Activated CD8-positive, alpha-beta memory T cell treated with anti-CD3 and anti-CD28 coated beads for 1 hour (primary cell): Measurements from ENCODE around the gene VWC2.

ENCODE experiments used
- DNase-seq, 2 donors: peaks; one replicate each; pipeline ENCODE4 v3.0.0-alpha.2; 2020; ENCODE audit warnings: low read depth in 1 of 2; ENCODE audit errors: extremely low read depth in 1 of 2

The VWC2 gene

DNA sequence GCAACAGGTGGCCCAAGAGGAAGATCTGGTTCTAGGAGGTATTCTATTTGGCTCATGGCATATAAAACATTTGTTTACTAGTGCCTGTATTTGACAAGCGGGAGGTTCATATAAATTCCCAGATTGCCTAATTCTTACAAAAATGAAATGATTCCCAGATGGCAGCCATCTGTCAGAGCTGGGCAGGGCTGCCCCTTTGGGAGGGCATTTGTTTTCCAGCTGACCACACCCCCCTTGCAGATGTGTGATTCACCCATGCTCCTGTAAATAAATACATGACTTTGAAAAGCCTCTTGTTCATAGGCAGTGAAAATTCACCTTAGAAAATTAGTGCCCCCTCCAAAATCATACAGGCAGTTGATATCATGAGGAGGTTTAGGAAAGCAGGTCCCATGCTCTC lies 8.6 kb downstream of the VWC2 start:
- DNase-seq = no peak

DNA sequence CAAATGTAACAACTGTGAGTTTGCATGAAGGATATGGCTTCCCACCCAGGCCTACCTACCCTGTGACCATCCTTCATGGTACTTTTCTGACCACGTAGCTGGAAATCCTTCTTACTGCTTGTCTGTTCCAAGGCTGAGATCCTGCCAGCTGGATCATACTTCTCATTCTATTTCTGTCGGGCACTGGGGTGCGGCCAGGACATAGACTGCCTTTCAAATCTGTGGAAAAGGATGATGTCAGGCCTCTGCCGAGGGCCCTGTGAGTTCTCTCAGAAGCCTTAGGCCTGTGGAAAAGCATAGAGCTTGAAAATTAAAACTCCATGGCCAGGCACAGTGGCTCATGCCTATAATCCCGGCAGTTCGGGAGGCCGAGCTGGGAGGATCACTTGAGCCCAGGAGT lies 10.0 kb downstream of the VWC2 start:
- DNase-seq = no peak

DNA sequence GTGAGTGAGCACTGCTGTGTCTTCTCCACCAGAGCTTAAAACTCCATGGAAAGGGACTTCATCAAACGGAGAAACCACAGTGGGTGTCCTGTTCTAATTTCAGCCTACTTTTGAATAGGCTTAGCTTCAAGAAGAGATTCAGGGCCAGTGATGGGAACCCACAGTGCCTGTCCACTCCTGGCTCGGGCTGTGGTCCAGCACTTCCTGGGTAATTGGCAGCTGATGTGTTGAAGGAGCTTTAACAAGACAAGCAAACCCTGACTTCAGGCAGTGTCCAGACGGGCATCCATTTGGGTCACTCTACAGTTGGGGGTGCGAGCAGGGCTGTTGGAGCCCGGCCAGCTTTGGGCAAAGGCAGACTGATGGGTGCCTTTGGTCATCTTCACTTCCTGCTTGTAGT lies 14.5 kb downstream of the VWC2 start:
- DNase-seq = no peak

DNA sequence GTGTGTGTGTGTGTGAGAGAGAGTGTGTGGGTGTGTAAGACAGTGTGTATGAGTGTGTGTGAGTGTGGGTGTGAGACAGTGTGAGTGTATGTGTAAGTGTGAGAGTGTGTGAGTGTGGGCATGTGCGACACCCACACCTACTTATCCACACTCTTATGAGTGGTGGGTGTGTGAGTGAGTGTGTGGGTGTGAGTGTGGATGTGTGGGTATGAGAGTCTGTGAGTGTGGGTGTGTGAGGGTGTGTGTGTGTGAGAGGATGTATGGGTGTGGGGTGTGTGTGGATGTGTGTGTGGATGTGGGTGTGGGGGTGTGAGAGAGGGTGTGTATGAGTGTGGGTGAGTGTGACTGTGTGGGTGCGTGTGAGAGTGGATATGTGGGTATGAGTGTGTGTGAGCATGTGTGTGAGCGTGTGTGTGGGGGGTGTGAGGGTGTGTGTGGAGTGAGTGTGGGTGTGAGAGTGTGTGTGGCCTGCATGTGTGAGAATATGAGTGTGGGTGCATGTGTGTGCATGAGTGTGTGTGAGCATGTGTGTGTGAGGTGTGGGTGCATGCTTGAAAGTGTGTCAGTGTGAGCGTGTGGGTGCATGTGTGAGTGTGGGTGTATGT lies 15.1 kb downstream of the VWC2 start:
- DNase-seq = no peak

DNA sequence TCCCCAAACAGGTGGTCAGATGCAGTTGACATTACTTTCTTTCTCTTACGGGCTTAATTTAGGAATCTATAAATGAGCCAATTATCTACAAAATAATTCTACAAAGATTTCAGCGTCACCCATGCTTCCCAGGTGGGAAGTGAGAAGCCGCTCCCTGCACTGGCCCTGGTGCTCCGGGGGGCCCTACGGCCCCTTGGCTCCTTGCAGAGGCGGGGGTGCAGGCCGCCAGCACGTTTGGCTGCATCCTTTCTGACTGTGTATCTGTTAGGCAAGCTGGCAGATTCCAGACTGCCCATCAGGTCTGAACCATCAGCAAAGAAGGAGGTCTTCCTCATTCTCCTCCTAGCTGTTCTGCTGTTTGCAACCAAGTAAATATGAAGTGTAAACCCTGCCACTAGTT lies 16.3 kb downstream of the VWC2 start:
- DNase-seq = no peak

DNA sequence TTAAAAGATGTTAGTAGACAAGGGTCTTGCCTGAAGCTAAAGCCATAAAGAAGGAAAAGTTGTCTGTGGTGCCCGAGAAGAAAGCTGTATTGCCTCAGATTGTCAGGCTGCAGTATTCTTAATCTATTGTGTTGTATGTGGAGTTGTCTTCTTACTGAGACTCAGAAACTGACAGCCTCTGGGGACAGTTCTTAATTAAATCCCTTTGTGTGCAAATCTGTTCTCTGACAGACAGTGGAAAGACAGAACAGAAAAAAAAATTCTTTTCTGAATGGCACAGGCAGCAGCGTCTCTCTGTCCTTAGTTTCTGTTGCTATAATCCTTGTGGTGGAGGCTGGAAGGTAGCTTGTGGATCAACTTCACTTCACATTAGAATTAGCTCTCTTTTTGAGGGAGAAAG lies 16.8 kb downstream of the VWC2 start:
- DNase-seq = no peak

DNA sequence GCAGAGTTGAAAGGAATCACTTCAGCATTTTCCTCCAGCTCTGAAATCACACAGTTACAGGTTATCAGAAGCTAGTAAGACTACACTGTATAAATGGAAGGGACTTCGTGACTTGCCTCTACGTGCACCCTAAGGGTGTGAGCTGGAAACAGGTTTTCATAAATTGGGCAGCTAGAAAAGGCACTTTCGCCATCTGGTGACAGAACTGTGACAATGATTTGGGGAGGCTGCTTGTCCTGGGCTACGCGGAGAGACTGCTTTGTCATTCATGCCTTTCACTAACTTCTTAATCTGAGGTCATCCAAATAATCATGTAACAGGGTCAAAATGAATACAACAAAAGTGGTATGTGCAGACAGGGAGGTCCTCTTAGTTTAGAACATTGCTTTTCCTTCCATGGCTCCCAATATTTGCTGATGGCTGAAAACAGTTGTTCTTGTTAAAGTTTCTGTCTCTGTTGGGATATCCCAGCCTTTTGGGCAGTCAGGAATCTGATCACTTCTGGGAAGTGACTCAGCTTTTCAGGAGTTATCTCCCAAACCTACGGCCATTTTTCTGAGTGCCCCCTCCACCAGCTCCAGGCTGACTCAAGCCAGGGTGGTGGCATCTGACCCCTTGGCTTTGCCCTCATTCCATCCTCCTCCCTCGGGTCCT lies 17.8 kb downstream of the VWC2 start:
- DNase-seq = no peak

DNA sequence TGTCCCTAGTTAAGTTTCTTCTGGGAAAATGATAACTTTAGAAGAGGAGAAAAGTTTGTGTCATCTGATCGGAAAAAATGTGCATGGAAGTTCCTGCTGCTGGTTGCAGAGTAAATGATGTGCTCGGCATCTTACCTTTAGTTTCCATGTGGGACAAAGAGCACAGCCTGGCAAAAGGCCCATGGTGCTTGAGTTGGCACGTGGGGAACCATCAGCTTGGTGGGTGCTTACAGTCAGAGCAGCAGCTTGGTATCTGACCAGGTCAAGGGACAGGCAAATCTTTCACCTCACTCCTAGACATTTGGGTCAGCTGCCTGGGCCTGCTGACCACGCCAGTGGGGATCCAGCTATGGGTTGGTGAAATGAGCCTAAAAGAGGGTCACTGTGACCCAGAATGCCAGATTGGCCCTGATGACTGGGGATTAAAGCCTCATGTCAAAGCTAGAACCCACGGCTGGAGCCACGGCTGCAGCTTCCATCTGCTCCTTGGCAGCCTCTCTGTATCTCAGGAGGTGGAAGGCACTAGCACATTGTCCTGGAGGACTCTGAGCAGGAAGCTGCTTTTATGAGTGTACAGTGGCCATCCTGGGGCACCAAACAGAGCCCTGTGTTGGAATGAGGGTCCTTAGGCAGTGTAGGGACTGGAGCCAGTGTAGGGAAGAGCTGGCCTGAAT lies 24.7 kb downstream of the VWC2 start:
- no peak for DNase-seq

DNA sequence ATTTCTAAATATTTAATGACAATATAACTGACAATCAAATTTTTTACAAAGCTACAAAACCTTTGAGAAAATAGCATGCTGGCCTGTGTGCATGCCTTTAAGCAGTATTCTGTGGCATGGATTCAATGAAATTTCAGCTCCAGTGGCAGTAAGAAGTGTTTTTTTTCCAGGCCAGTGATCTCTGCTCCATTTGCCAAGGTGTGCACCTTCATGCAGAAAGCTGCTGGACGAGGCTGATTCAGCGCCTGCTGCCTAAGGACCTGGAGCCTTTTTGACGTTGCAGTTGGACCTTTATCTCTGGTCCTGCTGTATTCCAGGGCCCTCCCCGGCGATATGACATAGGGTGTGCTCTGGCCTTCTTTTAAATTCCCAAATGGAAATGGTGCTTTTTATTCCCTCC lies 26.6 kb downstream of the VWC2 start:
- no peak for DNase-seq

DNA sequence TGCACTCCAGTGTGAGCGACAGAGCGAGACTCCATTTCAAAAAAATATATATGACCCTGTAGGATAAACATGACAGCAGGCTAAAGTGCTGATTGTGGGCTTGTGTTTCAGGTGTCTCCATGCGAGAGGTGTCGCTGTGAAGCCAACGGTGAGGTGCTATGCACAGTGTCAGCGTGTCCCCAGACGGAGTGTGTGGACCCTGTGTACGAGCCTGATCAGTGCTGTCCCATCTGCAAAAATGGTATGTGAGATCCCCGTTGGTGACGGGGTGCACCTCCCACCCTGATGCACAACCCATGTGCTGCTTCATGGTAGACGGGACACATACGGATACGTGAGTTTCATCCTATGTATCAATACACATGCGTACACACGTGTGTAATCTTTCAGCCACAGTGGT lies 29.2 kb downstream of the VWC2 start:
- no peak for DNase-seq

DNA sequence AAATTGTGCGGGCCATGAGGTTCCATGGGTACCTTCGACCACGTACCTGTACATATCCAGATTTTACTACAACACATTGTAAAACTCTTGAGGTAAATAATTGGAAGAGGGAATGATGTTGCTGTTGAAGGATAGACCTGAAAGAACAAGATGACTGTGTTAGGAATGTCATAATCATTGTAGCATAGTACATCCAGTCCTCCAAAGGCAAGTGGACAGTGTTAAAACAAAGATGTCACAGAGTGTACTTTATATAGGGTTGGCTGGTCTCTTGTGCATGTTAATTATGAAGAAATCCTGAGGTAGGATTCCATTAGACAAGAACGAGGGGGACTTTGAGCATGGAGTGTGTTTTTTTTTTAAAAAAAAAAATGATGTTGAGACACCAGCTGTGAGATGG lies 30.4 kb downstream of the VWC2 start:
- DNase-seq = no peak

DNA sequence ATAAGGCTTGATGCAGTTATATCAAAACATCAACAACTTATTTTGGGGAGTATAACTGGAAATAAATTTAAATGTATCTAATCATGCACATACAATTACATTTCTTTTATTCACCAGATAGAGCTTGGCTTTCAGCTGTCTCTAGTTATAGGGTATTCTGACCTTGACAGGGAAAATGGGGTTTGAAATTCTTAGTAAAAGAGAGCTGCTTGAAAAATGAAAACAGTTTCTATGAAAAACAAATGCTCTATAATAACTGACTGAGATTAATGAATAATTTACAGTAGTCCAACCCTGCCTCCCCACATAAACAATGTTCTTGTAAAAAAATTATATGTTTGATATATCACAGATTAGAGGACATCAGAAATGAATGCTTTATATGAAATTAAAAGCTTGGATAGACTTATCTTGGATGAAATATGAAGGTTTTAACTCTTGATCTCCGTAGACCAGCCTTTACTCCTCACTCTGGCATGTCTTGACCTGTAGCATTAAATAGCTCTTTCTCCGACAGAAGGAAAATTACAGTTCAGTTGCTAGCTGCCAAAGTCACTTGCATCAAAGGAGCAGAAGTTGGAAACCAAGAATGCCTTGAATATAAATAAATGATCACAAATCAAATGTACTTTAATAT lies 32.1 kb downstream of the VWC2 start:
- no peak for DNase-seq

DNA sequence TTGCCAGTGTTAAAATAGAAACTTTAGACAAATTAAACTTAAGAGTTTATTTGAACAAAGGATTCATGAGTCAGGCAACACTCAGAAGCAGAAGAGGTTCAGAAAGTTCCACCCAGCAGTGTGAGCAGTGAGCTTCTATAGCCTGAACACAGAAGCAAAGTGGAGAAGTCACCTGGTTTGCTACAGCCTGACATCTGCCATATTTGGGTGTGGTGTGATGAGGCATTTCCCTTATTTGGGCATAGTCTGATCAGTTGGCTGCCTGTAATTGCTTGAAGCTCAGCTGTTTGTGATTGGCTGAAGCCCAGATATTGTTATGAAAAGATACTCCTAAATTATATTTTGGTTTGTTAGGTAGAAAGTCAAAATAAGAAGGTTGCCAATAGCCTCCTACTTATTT lies 39.1 kb downstream of the VWC2 start:
- no peak for DNase-seq

DNA sequence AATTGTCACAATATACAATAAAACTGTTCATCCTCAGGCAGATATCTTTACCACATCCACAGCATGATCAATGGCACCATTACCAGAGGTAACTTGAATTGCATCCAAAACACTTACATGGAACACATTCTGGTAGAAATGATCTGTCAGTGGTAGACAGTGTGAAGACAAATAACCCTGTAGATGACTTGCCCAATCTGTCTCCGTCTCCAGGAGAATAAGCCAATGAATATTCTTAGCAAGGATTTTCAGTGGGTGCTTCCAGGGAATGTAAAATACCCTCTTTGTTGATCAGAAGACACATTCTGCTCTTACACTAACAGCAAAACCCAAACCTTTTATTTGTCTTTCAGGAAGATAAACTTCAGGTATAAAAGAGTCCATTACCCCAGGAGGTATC lies 43.8 kb downstream of the VWC2 start:
- no peak for DNase-seq

DNA sequence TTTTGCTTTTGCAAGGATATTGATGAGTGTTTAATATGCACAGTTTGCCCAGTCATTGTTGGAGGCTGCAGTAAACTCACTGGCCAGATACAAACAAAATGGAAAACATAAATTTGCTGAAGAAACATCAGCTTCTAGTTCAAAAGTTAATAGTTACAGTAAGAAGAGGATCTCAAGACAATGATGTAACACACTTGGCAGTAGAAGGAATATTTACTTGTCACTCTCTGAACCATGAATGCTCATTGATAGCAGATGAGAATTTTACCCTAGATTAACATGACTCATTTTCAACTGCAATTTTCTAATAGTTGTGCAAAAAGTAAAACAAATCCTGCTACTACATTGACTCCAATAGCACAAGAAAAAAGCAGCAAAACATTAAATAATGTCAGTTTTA lies 47.7 kb downstream of the VWC2 start:
- no peak for DNase-seq

DNA sequence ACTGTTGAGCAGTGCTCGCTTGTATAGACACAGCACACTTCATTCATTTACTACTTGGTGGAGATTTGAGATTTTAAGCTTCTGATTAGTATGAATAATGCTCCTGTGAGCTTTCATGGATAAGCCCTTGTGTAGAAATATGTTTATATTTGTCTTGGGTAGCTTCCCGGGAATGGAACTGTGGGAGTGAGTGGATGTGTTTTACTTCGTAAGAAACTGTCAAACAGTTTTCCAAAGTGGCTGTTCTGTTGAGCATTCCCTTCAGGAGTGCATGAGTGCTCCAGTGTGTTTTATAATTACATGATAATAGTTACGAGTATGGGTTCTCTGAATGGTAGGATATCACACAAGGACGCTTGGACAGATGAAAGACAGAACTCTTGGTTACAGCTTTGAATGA lies 49.4 kb downstream of the VWC2 start:
- no peak for DNase-seq

DNA sequence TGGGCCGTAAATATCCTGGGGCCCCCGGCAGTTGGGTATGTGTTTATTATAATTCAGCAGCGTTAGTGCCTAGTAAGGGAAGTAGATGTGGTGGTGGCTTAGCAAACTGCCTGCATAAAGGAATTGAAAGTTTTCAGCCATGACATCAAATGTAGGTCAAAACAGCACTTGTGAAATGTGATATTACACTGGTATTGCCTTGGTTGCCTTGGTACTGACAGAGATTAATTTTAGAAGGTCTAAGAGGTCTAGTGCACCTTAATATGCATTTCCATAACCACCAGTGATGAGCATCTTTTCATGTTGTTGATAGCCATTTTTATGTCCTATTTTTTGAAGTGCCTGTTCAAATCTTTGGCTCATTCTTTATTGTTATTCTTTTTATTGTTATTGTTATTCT lies 50.1 kb downstream of the VWC2 start:
- DNase-seq = no peak

DNA sequence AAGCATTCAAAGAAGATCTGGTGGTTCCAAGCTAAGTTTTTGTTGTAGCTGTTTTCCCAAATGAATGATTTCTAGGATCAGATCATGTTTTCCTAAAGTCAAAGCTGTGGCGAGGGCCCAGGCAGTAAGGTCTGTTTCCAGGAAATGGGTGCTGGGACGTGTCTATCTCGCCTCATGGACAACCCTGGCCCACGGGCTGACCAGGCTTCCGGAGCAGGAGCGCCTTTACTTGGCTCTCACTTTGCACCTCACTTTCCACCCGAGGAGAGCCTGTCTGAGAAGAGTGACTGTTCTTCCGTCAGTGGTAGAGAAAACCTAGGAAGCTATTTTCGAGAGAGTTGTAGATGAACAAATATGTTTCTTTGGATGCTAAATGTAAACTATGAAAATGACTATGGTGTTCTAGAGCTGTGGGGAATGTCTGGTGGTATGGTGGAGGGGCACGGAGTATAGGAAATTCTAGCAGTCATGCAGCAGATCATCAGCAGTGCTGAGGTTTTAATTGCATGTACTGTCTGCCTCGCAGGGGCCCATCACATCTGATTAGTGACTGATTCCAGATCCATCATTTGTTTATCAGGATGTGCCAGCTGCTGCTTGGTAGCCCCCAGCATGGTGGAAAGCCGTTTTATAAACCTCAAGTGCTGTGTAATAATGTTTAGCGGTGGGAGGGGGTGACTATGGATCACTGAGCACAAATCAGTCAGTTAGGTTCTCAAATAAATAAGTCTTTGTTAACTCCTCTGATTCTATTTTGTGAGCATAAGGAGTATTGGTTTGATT lies 66.6 kb downstream of the VWC2 start:
- DNase-seq = no peak

DNA sequence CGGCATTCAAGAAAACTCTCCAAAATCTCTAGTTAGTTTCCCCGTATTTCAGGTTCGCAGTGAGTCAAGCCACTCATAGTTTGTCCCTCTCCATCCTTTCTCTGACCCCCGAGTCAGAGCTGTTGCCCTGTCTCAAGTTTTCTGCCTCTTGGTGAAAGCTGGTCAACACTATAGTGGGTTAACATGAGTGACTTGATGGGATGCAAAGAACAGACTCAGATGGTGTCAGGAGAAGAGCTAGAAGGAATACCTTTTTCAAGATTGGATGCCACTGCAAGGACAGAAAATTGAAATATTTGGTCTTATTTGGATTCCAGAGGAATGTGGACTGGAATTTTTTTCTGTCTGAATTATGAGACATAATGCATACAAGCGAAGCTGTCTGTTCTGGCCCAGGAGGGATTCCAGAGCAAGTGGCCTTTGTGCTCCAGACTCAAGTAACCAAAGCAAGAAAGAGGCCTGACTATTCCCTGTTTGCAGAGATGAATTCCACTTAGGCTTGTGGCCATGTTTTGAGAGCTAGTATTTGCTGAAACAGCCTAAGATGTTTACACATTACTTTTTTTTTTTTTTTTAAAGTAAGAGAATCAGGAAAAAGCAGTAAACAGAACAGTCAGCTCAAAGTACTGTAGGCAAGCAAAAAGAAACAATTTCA lies 67.4 kb downstream of the VWC2 start:
- DNase-seq = no peak

DNA sequence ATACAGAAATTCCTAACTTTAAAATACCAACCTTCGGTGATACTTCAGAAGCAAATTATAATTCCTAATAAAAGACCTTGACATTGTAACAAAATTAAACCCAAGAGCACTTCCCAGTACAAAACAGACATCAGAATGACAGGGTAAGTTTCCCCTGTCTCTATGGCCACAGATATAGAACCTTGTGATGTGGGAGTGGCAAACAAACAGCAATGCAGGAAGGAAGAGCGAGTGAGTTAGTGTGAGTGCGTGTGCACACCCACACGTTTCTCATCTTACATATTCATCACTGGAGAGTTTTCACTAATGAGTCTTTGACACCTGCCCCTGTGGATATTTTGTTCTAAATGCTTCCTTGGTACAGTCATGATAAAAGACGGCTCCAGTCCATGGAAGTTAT lies 72.2 kb downstream of the VWC2 start:
- DNase-seq = no peak
